Measurements from ENCODE around the gene PET100.

Gene PET100

GRCh38 chr19:7629347-7630054 lies at the start of gene PET100, which contains the start of gene XAB2:
Gene PET100 (plus strand): TSS chr19:7629793. CDS start chr19:7629834, 41 bp downstream.
Gene XAB2 (minus strand): TSS chr19:7629545. CDS start chr19:7629527, 18 bp downstream.
- peaks cover 10% of the 10 kb centered on the region for H3K36me3 ChIP-seq (ENCODE audit: control insufficient read depth, insufficient read depth, low read length)
- no peaks in the 10 kb centered on the region for H3K27me3 ChIP-seq (replicated peaks; ENCODE audit: control insufficient read depth, insufficient read depth, low read length)
- H3K4me3 ChIP-seq (replicated peaks; ENCODE audit: low read depth, low read length) = peak within 1 kb of the TSS; percentile 95
- TF ChIP-seq, protein P1, sequence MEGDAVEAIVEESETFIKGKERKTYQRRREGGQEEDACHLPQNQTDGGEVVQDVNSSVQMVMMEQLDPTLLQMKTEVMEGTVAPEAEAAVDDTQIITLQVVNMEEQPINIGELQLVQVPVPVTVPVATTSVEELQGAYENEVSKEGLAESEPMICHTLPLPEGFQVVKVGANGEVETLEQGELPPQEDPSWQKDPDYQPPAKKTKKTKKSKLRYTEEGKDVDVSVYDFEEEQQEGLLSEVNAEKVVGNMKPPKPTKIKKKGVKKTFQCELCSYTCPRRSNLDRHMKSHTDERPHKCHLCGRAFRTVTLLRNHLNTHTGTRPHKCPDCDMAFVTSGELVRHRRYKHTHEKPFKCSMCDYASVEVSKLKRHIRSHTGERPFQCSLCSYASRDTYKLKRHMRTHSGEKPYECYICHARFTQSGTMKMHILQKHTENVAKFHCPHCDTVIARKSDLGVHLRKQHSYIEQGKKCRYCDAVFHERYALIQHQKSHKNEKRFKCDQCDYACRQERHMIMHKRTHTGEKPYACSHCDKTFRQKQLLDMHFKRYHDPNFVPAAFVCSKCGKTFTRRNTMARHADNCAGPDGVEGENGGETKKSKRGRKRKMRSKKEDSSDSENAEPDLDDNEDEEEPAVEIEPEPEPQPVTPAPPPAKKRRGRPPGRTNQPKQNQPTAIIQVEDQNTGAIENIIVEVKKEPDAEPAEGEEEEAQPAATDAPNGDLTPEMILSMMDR (IDR thresholded peaks at IDR 0.05; ENCODE audit: insufficient read depth, low read length, poor library complexity, severe bottlenecking) = no peak
- peak; percentile 94 for DNase-seq (ENCODE audit: extremely low read depth, insufficient read length)

- DNase-seq (ENCODE audit: extremely low read depth, insufficient read length) = no peak
- Histone ChIP-seq H3K36me3 (ENCODE audit: control insufficient read depth, insufficient read depth, low read length) (no peaks in the 10 kb centered on the region), H3K4me3 (replicated peaks; ENCODE audit: low read depth, low read length) (no peak overlapping the region), H3K27me3 (replicated peaks; ENCODE audit: control insufficient read depth, insufficient read depth, low read length) (no peaks in the 10 kb centered on the region)
- TF ChIP-seq, protein P1 (IDR thresholded peaks at IDR 0.05; ENCODE audit: insufficient read depth, low read length, poor library complexity, severe bottlenecking) = no peak
Observed at GRCh38 chr19:7582446-7582845, 47.1 kb upstream of the PET100 start.

DNA sequence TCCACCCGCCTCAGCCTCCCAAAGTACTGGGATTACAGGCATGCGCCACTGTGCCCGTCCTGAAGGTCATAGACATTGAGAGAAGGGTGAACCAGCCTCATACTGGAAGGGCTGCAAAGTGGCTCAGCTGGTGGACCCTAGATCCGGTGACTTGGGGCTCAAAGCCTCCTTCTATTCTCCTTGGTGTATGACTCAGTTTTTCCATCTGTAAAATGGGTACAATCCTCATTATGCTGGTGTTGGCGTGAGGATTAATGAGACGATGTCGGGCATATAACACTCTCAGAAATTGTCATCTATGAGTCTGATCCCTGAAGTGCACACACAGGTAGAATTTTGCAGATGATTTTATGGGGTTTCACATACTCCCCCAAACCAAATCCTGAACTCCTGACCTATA lies 39.8 kb upstream of the PET100 start:
- Histone ChIP-seq H3K36me3 (ENCODE audit: control insufficient read depth, insufficient read depth, low read length) (no peaks in the 10 kb centered on the region), H3K4me3 (replicated peaks; ENCODE audit: low read depth, low read length) (no peak overlapping the region), H3K27me3 (replicated peaks; ENCODE audit: control insufficient read depth, insufficient read depth, low read length) (no peaks in the 10 kb centered on the region)
- TF ChIP-seq, protein P1 (IDR thresholded peaks at IDR 0.05; ENCODE audit: insufficient read depth, low read length, poor library complexity, severe bottlenecking) = no peak
- DNase-seq (ENCODE audit: extremely low read depth, insufficient read length) = no peak

DNA sequence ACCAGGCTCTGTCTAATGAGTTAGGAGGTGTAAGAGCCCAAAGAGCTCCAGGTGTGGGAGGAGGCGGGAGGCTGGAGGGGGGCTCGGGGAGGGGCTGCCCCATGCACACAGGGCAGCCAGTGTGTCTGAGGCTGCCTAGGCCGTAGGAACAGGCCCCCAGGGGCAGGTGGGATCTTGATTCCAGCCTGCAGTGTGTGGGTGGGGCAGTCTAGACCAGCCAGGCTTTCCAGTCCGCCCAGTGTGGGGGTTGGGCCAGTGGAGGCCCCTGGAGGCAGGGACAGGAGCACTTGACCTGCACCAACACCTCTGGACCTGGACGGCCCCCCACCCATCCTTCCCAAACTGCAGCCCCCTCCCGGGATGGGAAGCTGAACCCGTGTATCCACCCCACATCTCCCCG lies 39.3 kb upstream of the PET100 start:
- no peaks in the 10 kb centered on the region for H3K36me3 ChIP-seq (ENCODE audit: control insufficient read depth, insufficient read depth, low read length)
- TF ChIP-seq, protein P1 (IDR thresholded peaks at IDR 0.05; ENCODE audit: insufficient read depth, low read length, poor library complexity, severe bottlenecking) = no peak
- DNase-seq (ENCODE audit: extremely low read depth, insufficient read length) = no peak

DNA sequence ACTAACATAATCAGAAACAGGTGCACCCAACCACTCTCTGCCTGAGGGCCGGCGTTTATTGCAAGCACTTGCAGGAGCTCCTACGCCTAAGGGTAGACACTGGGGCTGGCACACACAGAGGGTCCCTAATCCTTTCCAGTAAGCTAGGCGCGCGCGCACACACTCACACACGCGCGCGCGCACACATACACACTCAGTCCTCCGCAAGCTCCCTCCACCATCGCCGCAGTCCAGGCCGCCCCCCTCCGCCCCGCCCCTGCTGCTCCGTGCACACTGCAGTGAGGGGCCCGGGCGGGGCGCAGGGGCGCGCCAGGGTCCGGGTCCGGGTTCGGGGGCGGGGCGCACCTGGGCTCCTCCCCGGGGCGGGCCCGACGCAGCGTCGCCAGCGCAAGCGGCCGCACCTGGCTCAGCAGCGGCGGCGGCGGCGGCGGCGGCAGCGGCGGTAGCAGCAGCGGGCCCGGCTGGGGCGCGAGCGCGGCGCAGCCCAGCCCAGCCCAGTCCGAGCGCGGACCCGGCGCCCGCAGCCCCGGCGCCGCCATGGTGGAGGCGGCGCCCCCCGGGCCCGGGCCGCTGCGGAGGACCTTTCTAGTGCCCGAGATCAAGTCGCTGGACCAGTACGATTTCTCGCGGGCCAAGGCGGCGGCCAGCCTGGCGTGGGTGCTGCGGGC lies 34.0 kb upstream of the PET100 start, which contains the start of gene CAMSAP3:
TSS of gene CAMSAP3 (plus strand) at position 398 of the 668 bp plus-strand sequence. CDS start at position 538, 140 bp downstream.
- peak; percentile 52 for DNase-seq (ENCODE audit: extremely low read depth, insufficient read length)
- Histone ChIP-seq H3K36me3 (ENCODE audit: control insufficient read depth, insufficient read depth, low read length) (no peaks in the 10 kb centered on the region), H3K4me3 (replicated peaks; ENCODE audit: low read depth, low read length) (peak within 1 kb of the TSS; percentile 67), H3K27me3 (replicated peaks; ENCODE audit: control insufficient read depth, insufficient read depth, low read length) (no peaks in the 10 kb centered on the region)
- TF ChIP-seq, protein P1 (IDR thresholded peaks at IDR 0.05; ENCODE audit: insufficient read depth, low read length, poor library complexity, severe bottlenecking) = no peak

More for the DNA sequence above, 39.3 kb upstream of the PET100 start:
- no peaks in the 10 kb centered on the region for H3K27me3 ChIP-seq (replicated peaks; ENCODE audit: control insufficient read depth, insufficient read depth, low read length)
- no peak overlapping the region for H3K4me3 ChIP-seq (replicated peaks; ENCODE audit: low read depth, low read length)
